Subcutaneous abdominal adipose tissue (tissue), 5 donors: Measurements from ENCODE around the gene ZNF655.
"Not testable (repeated sequence)": the region's sequence is repeated elsewhere in the genome, so short reads cannot be mapped to it uniquely, and the experiment has no call there.

Experiments used
- H3K27ac ChIP-seq: one replicate; pipeline ENCODE4 v1.7.0; 2013; ENCODE audit warnings: low read depth, mild to moderate bottlenecking, inconsistent platforms, low read length, moderate library complexity
- H3K27me3 ChIP-seq, 5 donors: one replicate each; pipeline ENCODE4 v1.7.0; 2013; ENCODE audit warnings: low read length in 5 of 5, inconsistent platforms in 1 of 5; ENCODE audit not compliant: control insufficient read depth in 5 of 5, insufficient read depth in 4 of 5
- H3K36me3 ChIP-seq, 5 donors: one replicate each; pipeline ENCODE4 v1.7.0; 2013; ENCODE audit warnings: low read length in 5 of 5; ENCODE audit not compliant: control insufficient read depth in 5 of 5, insufficient read depth in 5 of 5
- H3K4me1 ChIP-seq, 5 donors: one replicate each; pipeline ENCODE4 v1.7.0; 2013; ENCODE audit warnings: low read length in 5 of 5, mild to moderate bottlenecking in 3 of 5, moderate library complexity in 1 of 5; ENCODE audit not compliant: control insufficient read depth in 5 of 5, insufficient read depth in 5 of 5
- H3K4me3 ChIP-seq, 5 donors: one replicate each; pipeline ENCODE4 v1.7.0; 2013; ENCODE audit warnings: low read length in 5 of 5, low read depth in 1 of 5
- H3K9ac ChIP-seq, 5 donors: one replicate each; pipeline ENCODE4 v1.7.0; 2013; ENCODE audit warnings: low read length in 5 of 5, mild to moderate bottlenecking in 4 of 5, moderate library complexity in 3 of 5
- H3K9me3 ChIP-seq, 5 donors: one replicate each; pipeline ENCODE4 v1.7.0; 2013; ENCODE audit warnings: low read length in 5 of 5; ENCODE audit not compliant: control insufficient read depth in 5 of 5
- donor health status: healthy.
- donor health status: healthy.
- donor health status: healthy.
- donor health status: healthy.
- donor health status: healthy.

Gene ZNF655

DNA sequence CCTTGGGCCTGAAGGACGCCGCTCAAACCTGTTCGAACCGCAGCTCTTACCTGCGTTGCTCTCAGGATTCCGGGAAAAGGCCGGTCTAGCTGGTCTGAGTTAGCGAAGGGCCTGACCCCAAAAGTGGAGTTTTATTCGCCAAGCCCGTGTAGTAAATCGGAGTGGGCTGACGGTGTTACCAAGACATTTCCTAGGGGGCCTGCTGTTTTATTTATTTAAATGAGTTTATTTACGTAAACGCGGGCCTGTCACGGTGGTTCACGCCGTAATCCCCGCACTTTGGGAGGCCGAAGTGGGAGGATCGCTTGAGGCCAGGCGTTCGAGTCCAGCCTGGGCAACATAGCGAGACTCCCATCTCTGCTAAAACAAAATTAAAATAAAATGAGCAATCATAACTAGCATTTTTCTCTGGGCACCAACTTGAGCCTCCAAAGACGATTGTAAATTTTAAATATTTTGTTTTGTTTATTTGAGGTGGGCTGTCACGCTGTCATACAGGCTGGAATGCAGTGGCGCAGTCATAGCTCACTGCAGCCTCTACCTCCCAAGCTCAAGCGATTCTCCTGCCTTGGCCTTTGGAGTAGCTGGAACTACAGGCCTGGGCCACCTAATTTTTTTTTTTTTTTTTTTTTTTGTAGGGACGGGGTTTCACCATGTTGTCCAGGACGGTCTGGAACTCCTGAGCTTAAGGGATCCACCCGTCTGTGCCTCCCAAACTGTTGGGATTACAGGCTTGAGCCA lies 903 bp downstream of the ZNF655 start:
- Histone ChIP-seq H3K27me3 (no peaks in the 10 kb centered on the region), H3K4me1 (peaks cover 2 to 36% (median 27%) of the 10 kb centered on the region in 5 donors), H3K27ac (peak overlapping the region; percentile 97), H3K9me3 (no peaks in the 10 kb centered on the region), H3K4me3 (peak overlapping the region; percentile 75 to 95 (median 90)), H3K36me3 (peaks cover 20 to 47% (median 40%) of the 10 kb centered on the region in 5 donors), H3K9ac (peak overlapping the region; percentile 94 to 100 (median 99))

DNA sequence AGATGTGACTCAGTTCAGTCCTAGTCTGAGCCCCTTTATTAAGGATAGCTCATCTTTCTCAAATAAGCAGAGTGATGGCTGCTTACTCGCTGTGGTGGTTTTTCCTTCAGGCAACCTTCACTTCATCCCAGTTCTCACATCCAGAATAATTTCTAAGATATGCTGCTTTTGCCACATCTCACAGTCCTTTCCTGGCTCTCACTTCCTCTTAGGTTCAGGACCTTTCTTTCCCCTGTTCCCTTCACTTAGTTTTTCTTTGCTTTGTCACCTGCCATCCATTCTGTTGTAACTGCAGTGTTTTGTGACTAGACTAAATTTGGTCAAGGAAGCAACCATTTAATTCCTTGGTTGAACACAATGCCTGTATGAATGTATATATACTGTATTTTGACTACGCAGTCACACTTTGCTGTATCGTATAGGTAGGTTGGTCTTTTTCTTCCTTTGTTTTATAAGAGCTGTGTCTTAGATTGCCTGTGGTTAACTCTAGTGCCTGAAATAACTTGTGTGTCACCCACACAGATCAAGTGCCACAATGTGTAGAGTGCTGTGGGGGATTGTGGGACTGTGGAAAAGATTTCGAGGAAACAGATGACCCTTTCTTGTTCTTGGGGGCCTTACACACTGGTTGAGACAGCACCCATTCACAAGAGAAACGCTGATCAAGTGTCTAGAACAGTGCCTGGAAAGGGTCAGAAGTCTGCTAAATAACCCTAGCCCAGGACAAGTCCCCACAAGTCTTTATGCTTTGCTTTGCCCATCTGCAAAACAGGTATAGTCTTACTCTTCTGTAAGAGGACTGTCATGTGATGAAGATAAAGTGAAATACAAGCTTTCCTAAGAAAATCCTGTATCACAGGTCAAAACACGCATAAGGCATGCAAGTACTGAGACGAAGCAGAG lies 2.6 kb downstream of the ZNF655 start:
- Histone ChIP-seq H3K27me3 (no peaks in the 10 kb centered on the region), H3K9me3 (no peaks in the 10 kb centered on the region), H3K9ac (peak overlapping the region in 4 of 5 donors; percentile 1 to 21 (median 10)), H3K4me1 (peaks cover 2 to 36% (median 27%) of the 10 kb centered on the region in 5 donors), H3K27ac (peak overlapping the region; percentile 69), H3K4me3 (no peak overlapping the region), H3K36me3 (peaks cover 30 to 57% (median 52%) of the 10 kb centered on the region in 5 donors)

DNA sequence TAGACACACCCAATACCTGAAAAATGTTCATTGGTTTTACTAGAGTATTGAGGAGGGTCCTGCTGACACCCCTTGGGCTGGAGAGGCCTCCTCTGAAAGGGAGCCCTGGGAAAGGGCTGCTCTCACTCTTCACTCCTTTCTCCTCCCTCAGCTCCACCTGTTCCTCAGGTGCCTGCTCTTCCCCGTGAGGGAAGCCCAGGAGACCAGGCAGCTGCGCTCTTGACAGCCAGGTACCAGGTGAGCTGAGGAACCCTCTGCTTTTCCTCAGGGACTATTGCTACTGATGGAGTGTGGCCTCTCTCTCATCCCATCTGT lies 3.3 kb downstream of the ZNF655 start:
- Histone ChIP-seq H3K9ac (peak overlapping the region in 2 of 5 donors; percentile 1 to 29), H3K27me3 (no peaks in the 10 kb centered on the region), H3K4me1 (peaks cover 2 to 36% (median 27%) of the 10 kb centered on the region in 5 donors), H3K27ac (peak overlapping the region; percentile 69), H3K9me3 (no peaks in the 10 kb centered on the region), H3K4me3 (no peak overlapping the region), H3K36me3 (peaks cover 30 to 62% (median 55%) of the 10 kb centered on the region in 5 donors)

DNA sequence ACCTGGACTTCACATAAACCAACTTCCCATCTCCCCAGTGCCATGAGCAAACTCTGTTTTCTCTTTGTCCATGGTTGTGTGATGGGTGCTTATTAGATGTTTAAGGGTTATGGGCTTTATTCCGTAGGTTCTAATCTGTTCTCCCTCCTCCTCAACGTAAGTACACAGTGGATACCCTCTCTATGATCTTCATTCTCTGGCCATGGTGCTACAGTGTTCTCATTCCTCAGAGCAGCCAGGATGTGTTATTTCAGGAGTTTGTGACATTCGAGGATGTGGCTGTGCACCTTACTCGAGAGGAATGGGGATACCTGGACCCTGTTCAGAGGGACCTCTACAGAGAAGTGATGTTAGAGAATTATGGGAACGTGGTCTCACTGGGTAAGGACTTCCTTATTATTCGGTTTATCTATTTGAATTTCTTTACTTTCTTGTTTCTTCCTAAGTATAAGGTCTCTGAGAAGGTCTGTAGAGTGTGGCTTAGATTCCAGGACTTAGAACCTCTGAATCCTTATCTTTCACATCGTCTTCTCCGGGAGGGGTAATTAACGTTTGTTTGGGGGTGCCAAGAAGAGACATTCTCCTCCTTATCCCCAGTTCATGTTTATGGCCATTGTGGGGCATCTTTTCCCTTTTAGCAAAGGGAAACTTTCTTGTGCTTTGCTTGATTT lies 3.8 kb downstream of the ZNF655 start:
- Histone ChIP-seq H3K27me3 (no peaks in the 10 kb centered on the region), H3K4me3 (no peak overlapping the region), H3K9ac (peak overlapping the region in 3 of 5 donors; percentile 20 to 69 (median 29)), H3K27ac (peak overlapping the region; percentile 69), H3K36me3 (peaks cover 30 to 62% (median 55%) of the 10 kb centered on the region in 5 donors), H3K9me3 (no peaks in the 10 kb centered on the region), H3K4me1 (peaks cover 2 to 31% (median 25%) of the 10 kb centered on the region in 5 donors)

DNA sequence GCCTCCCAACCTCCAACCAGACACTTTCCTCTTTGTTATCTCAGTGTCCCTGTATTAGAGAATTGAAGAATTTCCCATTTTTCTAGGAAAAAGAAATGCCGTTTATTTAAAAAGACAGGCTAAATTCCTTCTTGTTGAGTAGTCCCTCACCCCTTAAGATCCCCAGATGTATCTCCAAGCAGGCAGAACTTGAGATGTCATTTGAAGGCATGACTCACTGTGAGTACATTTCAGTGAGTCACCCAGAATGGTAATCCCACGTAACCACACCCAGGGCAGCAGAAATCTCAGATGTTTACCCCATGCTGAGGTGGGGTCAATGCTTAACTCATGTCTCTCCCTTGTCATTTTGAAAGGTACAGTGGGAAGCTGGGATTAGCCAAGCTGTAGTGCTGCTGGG lies 4.4 kb downstream of the ZNF655 start:
- Histone ChIP-seq H3K36me3 (peaks cover 30 to 62% (median 55%) of the 10 kb centered on the region in 5 donors), H3K27ac (peak overlapping the region; percentile 69), H3K4me3 (no peak overlapping the region), H3K27me3 (no peaks in the 10 kb centered on the region), H3K9me3 (no peaks in the 10 kb centered on the region), H3K4me1 (peaks cover 0 to 26% (median 19%) of the 10 kb centered on the region in 5 donors), H3K9ac (peak overlapping the region in 2 of 5 donors; percentile 20 to 69)

DNA sequence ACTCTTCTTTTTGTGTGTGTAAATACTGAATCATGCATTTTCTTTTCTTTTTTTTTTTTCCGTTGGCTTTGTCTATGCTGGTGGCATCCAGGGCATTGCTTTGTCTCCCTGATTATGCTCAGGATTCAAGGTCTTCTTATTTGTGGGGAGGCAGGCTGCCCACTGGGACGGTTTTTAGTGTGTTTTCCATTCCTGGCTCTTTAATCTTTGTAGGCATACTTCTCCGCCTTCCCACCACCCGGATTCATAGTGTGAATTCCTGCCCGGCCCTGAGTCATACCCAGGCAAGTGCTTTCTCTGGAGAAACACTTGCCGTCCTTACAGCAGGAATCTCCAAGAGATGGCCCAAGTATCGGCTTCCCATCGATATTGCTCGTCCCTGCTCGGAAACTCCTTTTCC lies 5.2 kb downstream of the ZNF655 start:
- Histone ChIP-seq H3K27me3 (no peaks in the 10 kb centered on the region), H3K9me3 (no peaks in the 10 kb centered on the region), H3K4me1 (peaks cover 0 to 22% (median 15%) of the 10 kb centered on the region in 5 donors), H3K4me3 (no peak overlapping the region), H3K9ac (no peak overlapping the region), H3K36me3 (peaks cover 30 to 64% (median 56%) of the 10 kb centered on the region in 5 donors), H3K27ac (peak overlapping the region; percentile 44)

DNA sequence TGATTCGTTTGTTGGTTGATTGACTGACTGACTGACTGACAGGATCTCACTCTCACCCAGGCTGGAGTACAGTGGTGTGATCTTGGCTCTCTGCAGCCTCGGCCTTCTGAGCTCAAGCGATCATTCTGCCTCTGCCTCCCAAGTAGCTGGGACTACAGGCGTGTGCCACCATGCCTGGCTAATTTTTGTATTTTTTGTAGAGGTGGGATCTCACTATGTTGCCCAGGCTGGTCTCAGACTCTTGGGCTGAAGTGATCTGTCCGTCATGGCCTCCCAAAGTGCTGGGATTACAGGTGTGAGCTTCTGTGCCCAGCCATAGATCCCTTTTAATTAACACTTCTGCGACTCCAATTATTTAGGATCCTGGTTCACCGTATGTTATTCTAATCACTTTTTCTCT lies 10.3 kb downstream of the ZNF655 start:
- not testable (repeated sequence) for H3K27ac ChIP-seq, H3K27me3 ChIP-seq, H3K4me1 ChIP-seq, H3K4me3 ChIP-seq, H3K9ac ChIP-seq, H3K9me3 ChIP-seq
- peaks cover 52 to 81% (median 56%) of the 10 kb centered on the region in 5 donors for H3K36me3 ChIP-seq

DNA sequence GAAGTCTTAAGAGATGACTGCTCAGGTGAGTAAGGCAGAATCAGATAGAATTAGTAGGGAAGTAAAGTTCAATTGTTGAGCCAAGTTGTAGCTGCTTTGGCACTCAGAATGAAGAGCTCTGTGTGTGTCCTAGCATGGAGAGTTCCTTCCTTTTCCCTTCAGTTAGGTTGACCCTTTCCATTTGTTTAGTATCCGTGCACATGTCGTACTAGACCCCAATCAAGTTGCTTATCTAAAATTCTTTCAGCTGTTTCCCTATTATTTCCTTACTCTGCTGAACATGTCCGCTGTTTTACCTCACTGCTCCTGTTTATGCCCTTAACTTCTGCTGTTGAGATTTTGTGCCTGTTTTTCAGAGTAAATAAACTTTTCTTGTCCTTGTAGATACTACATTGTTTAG lies 13.3 kb downstream of the ZNF655 start:
- Histone ChIP-seq H3K27ac (no peak overlapping the region), H3K27me3 (no peaks in the 10 kb centered on the region), H3K9me3 (no peaks in the 10 kb centered on the region), H3K4me3 (no peak overlapping the region), H3K36me3 (peaks cover 30 to 54% (median 43%) of the 10 kb centered on the region in 5 donors), H3K4me1 (no peaks in the 10 kb centered on the region), H3K9ac (no peak overlapping the region)

DNA sequence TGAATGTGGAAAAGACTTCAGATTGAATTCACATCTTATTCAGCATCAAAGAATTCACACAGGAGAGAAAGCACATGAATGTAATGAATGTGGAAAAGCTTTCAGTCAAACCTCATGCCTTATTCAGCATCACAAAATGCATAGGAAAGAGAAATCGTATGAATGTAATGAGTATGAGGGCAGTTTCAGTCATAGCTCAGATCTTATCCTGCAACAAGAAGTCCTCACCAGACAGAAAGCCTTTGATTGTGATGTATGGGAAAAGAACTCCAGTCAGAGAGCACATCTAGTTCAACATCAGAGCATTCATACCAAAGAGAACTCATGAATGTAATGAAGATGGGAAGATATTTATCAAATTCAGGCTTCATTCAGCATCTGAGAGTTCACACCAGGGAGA lies 14.8 kb downstream of the ZNF655 start:
- H3K36me3 ChIP-seq = peaks cover 30 to 54% (median 43%) of the 10 kb centered on the region in 5 donors
- H3K27me3 ChIP-seq = no peaks in the 10 kb centered on the region

More for the DNA sequence above, 14.8 kb downstream of the ZNF655 start:
- peak overlapping the region in 1 of 5 donors; percentile 28 for H3K9ac ChIP-seq
- no peak overlapping the region for H3K4me3 ChIP-seq
- no peaks in the 10 kb centered on the region for H3K9me3 ChIP-seq
- no peak overlapping the region for H3K27ac ChIP-seq
- no peaks in the 10 kb centered on the region for H3K4me1 ChIP-seq
